AG04450 (cell line): ENCODE data around the gene C2. TPM values are rescaled to one million over a fixed set of nuclear protein-coding genes. Genes with fewer than 3 reads are reported as not detected.
A peak's percentile ranks its signal among the peaks of the same experiment; 100 is the strongest.

Experiments
- CTCF ChIA-PET: fragments of 300-600, 350-600 bp; formaldehyde crosslinking; extraction: SDS; loops from one replicate; lab custom pipeline; 2022; ENCODE audit warnings: antibody characterized with exemption, inconsistent platforms; lab: Charles Lee
- POLR2A ChIA-PET: fragments of 350-600 bp; formaldehyde crosslinking; extraction: SDS; loops from one replicate; lab custom pipeline; 2021; ENCODE audit warnings: antibody characterized with exemption, inconsistent platforms; lab: Yijun Ruan, JAX
- DNase-seq: peaks from one replicate; pipeline ENCODE4 v3.0.0-alpha.2; 2011; ENCODE audit warnings: low read depth, low spot score
- H3K27ac ChIP-seq: one replicate; pipeline ENCODE4 v1.5.1; 2012; ENCODE audit warnings: low read depth, low read length, control low read depth
- H3K27me3 ChIP-seq: one replicate; pipeline ENCODE4 v1.6.0; 2012; ENCODE audit warnings: low read length; ENCODE audit not compliant: control insufficient read depth, insufficient read depth
- H3K4me3 ChIP-seq: 2 replicates; pipeline ENCODE4 v1.5.1; 2011; ENCODE audit warnings: mild to moderate bottlenecking, low read depth, low read length, control low read depth
- H3K9me3 ChIP-seq: 2 replicates; pipeline ENCODE4 v1.5.1; 2012; ENCODE audit warnings: low read length; ENCODE audit not compliant: control insufficient read depth, insufficient read depth
- CTCF ChIP-seq: IDR thresholded peaks from 2 replicates; pipeline ENCODE4 v1.5.1; 2011; ENCODE audit warnings: low read depth, low read length, control low read depth, inconsistent platforms
- polyA plus RNA-seq: library from polyadenylated mRNA; depleted of rRNA; stranded (reverse); fragments of >200 nt; gene quantifications from 2 replicates; pipeline ENCODE4 v1.2.3, GENCODE V29; 2011

Gene C2
- polyA plus RNA-seq, 1 experiment: 1.9 TPM

GRCh38 chr6:31892821-31893220, 34.7 kb upstream of the C2 start:
- Histone ChIP-seq H3K27ac (no peak overlapping the region), H3K27me3 (no peaks in the 10 kb centered on the region), H3K9me3 (no peaks in the 10 kb centered on the region; the same call in 1 of the 2 replicates), H3K4me3 (no peak overlapping the region)
- ChIA-PET POLR2A (no interaction called here), CTCF (no interaction called here)
- DNase-seq: no peak
- TF ChIP-seq CTCF: no peak

GRCh38 chr6:31896493-31896855, 31.0 kb upstream of the C2 start:
- H3K4me3 ChIP-seq: peak overlapping the region; percentile 96
- POLR2A ChIA-PET: interaction anchor here (0.6 to 1.7 kb wide), 3 partner anchors 56 to 160 kb away, joined by 3 to 4 read pairs (median 3); partner anchors contain the start of gene CLIC1
- no peak for DNase-seq
- CTCF ChIA-PET: interaction anchor here (1.2 to 4.0 kb wide), 2 partner anchors 55 to 350 kb away, joined by 3 to 44 read pairs; partner anchors contain the start of gene ATP6V1G2
- H3K27ac ChIP-seq: peak overlapping the region; percentile 11
- H3K27me3 ChIP-seq: no peaks in the 10 kb centered on the region
- no peak for TF ChIP-seq CTCF
- H3K9me3 ChIP-seq: no peaks in the 10 kb centered on the region; the same call in 1 of the 2 replicates

GRCh38 chr6:31896856-31897611, 30.5 kb upstream of the C2 start:
- no peak for DNase-seq
- ChIA-PET CTCF (interaction anchor here (0.9 to 4.0 kb wide), 3 partner anchors 52 to 351 kb away, joined by 3 to 44 read pairs (median 3); partner anchors contain the start of gene ATP6V1G2), POLR2A (interaction anchor here (0.6 to 1.7 kb wide), 6 partner anchors 48 to 1075 kb away, joined by 3 to 9 read pairs (median 3); partner anchors contain the start of genes CFB and CLIC1)
- H3K27me3 ChIP-seq: no peaks in the 10 kb centered on the region
- no peak for TF ChIP-seq CTCF
- H3K9me3 ChIP-seq: no peaks in the 10 kb centered on the region; the same call in 1 of the 2 replicates
- peak overlapping the region; percentile 96 for H3K4me3 ChIP-seq
- H3K27ac ChIP-seq: no peak overlapping the region

GRCh38 chr6:31897612-31898382, 29.7 kb upstream of the C2 start, which contains the start of gene EHMT2:
Gene EHMT2, minus strand, starts transcription at chr6:31897698. Its CDS starts 21 bp downstream, at chr6:31897677.
- Histone ChIP-seq H3K9me3 (no peaks in the 10 kb centered on the region; the same call in 1 of the 2 replicates), H3K27ac (peak within 1 kb of the TSS; percentile 11), H3K4me3 (peak within 1 kb of the TSS; percentile 96), H3K27me3 (no peaks in the 10 kb centered on the region)
- POLR2A ChIA-PET: interaction anchor here (0.6 to 1.7 kb wide), 8 partner anchors 48 to 1074 kb away, joined by 3 to 9 read pairs (median 3); partner anchors contain the start of genes CFB, CLIC1 and DXO
- CTCF ChIA-PET: interaction anchor here (0.7 to 4.0 kb wide), 5 partner anchors 9 to 352 kb away, joined by 3 to 44 read pairs (median 3); partner anchors contain the start of genes ATP6V1G2 and LSM2
- no peak for TF ChIP-seq CTCF
- DNase-seq: no peak
